NK-92 (cell line): ENCODE measurements around the gene SLC12A1.

Experiments
- DNase-seq: peaks from one replicate; lab custom pipeline; 2025; ENCODE audit not compliant: unreplicated experiment; lab: John Stamatoyannopoulos, UW

SLC12A1 gene

GRCh38 chr15:48205981-48206380 is at the start of gene SLC12A1:
TSS of gene SLC12A1 (plus strand) at chr15:48206302. CDS start at chr15:48207720, 1,418 bp downstream.
- no peak for DNase-seq

- DNase-seq: no peak
These were observed 37.5 kb upstream of the SLC12A1 start for GRCh38 chr15:48168616-48169015.

DNA sequence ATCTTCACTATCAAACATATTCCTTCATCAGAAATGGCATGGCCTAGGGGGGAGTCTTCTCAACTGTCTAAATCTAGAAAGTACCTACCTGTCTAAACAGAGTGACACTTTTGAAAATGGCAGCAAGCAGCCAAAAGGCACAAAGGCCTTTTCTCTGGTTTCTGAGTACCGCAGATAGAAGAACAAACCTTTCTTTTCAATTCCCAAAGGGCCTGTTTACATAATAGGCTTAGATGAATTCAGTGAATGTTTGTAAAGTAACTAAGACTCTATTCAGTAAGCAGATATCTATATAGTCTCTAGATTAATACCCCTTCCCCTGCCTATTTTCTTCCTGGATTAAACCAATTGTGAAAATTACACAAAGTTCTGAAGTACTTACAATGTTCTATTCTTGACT is 35.1 kb upstream of the SLC12A1 start:
- no peak for DNase-seq

DNA sequence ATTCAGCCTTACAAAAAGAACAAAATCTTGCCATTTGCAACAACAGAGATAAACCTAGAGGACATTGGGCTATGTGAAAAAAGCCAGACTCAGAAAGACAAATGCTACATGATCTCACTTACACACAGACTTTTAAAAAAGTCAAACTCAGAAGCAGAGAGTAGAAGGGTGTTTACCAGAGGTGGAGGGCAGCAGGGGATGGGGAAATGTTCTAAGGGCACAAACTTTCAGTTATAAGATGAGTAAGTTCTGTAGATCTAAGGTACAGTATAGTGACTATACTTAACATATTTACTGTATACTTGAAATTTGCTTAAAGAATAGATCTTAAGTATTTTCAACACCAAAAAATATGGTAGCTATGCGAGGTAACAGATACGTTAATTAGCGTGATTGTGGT is 31.0 kb upstream of the SLC12A1 start:
- no peak for DNase-seq

DNA sequence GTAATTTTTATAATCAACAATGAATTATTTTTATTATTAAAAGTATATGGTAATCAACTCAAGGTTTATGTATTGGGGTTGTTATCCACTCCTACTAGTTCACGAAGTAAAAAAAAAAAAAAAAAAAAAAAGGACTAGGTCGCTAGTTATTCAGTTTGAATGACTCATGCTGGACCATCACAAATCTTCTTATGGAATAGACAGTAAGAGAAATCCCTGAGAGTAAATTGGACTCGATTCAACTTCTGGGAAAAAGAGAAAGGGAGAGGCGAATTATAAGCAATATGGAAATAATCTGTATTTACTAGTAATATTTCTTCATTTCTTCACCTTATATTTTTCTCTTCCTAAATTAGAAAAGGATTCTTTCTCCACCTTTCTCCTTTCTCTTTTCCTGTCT is 30.0 kb upstream of the SLC12A1 start:
- no peak for DNase-seq

GRCh38 chr15:48176957-48177356 is 29.1 kb upstream of the SLC12A1 start:
- no peak for DNase-seq

GRCh38 chr15:48177383-48177765 is 28.7 kb upstream of the SLC12A1 start:
- no peak for DNase-seq

GRCh38 chr15:48177766-48178647 is 28.1 kb upstream of the SLC12A1 start, which contains the start of gene MYEF2:
TSS of gene MYEF2 (minus strand) at chr15:48178295. CDS start at chr15:48178237, 58 bp downstream.
- no peak for DNase-seq

DNA sequence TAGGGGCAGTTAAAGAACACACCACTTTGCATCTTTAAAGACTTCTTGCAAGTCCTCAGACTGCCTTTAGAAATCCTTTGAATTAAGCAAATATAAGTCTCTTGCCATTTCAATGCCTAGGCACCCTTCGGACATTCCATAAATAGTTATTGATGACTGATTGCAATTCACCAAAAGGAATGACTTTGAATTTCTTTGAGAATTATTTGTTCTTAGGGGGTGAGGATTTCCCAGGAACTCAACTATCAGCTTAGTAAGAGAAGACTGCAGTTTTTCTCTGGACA is 27.5 kb upstream of the SLC12A1 start:
- no peak for DNase-seq

GRCh38 chr15:48182749-48183148 is 23.4 kb upstream of the SLC12A1 start:
- no peak for DNase-seq

- DNase-seq: no peak
These were observed 20.6 kb upstream of the SLC12A1 start for GRCh38 chr15:48185529-48185928.

DNA sequence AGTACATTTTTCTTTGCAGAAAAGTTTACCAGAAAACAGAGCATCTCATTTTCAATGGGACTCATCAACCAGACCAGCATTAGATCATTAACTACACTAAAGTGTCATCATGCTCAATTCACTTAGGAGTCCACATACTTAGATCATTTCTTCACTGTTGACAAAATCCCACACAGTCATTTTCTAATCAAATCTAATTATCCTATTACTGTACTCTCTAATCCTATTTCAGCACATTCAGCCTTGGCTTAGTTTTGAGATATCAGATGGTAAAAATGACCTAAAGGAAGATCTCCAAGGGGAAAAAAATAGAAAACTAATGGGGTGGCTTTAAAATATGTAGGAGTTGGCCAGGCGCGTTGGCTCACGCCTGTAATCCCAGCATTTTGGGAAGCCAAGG is 19.8 kb upstream of the SLC12A1 start:
- no peak for DNase-seq

DNA sequence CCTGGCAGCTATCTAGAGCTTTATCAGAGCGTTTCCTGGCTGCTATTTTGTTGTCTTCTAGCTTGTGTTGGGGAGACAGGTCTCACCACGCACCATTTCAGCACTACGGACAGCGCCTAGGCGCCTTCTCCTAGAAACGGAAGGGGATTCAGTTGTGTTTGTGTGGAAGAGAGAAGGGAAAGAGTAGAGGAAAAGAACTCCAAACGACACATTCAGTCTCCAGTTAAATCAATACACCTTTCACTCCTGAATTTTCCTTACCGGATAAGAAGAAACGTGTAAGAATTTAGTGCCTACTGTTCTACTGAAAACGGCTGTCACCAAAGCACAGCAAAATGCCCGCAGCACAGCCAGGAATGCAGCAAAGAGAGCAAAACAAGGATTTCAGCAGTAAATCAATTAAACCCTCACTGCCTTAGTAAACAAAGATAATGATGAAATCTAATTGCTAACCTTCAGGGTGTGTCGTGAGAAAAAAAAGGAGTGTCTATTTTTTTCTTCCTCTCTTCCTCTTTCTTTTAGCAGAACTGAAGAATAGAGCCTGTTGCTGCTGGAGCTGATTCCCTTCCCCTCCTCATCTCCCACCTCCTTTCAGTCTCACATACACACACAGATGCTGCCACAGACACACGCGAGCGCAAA is 15.0 kb upstream of the SLC12A1 start:
- no peak for DNase-seq

GRCh38 chr15:48191574-48192225 is 14.4 kb upstream of the SLC12A1 start, which contains the start of gene CTXN2:
TSS of gene CTXN2 (plus strand) at chr15:48191665. CDS start at chr15:48201301, 9,636 bp downstream.
- no peak for DNase-seq

DNA sequence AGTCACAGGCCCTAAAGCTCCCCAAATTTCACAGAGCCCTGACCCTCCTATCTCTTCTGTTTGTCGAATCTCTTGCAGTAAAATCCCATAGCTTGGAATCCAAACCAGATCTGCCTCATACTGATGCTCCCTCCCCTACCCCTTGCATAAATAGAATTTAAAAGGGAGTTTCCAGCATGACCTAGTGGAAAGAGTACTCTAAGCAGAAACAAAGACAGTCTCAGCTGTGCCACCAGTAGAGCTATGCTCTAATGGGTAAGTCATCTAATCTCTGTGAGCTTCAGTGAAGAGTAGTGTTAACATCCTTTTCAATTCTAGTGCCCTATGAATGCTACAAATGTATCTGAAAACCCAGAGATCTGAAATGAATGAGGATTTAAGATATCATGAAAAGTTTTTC is 4.0 kb upstream of the SLC12A1 start:
- DNase-seq: no peak

GRCh38 chr15:48221261-48221660 is 15.2 kb downstream of the SLC12A1 start:
- no peak for DNase-seq

DNA sequence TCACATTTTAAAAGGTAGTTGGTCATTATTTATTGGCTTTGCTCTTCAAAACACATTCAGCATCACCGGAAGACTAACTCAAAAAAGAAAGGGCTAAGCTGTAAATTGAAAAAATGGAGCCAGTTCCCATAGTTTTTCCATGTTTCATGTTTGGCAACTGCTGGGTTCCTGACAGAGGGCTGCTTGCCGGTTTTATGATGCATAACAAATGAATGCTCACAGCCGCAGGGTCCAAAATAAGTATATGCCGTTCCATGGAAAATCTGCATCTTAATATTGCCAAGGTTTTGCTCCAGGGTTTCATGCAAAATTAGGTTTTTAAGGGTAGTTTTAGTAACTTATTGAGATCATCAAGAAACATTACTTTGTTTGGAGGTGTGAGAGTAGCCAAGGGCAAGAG is 15.8 kb downstream of the SLC12A1 start:
- DNase-seq: no peak

DNA sequence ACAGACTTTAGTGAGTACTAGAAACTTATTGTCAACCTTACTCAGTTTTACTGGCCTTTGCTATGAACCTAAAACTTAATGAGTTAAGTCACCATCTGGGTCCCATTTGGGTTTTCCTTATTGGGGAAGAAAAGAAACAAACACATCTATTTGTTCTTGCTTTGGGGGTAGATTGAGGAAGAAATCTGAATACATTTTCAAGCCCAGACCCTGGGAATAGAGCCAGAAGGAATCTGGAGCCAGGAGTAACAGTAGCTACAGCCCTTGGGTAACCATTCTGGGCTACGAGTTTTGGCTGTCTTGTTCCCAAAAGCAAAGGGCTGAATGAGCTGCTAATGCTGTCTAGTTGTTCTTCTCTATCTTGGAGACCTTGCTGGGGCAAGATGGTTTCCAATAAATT is 16.5 kb downstream of the SLC12A1 start:
- DNase-seq: no peak

DNA sequence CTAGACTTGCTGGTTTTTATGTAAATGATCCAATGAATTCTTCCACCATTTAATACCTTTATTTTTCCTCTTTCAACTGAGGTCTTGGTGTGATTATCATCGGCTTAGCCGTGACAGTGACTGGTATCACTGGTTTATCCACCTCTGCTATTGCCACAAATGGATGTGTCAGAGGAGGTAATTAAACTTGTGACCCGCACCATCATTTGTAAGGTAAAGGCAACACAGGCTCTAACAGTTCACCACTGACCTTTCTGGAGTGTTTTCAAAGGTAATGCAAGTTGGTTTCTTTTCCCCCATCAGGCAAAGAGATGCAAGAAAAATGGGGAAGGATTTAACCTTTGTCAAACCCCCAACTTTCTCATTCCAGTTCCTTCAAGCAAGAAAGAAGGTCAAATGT is 19.7 kb downstream of the SLC12A1 start:
- DNase-seq: no peak

- no peak for DNase-seq
These were observed 24.4 kb downstream of the SLC12A1 start for GRCh38 chr15:48230498-48230897.

GRCh38 chr15:48233246-48233645 is 27.1 kb downstream of the SLC12A1 start:
- no peak for DNase-seq

DNA sequence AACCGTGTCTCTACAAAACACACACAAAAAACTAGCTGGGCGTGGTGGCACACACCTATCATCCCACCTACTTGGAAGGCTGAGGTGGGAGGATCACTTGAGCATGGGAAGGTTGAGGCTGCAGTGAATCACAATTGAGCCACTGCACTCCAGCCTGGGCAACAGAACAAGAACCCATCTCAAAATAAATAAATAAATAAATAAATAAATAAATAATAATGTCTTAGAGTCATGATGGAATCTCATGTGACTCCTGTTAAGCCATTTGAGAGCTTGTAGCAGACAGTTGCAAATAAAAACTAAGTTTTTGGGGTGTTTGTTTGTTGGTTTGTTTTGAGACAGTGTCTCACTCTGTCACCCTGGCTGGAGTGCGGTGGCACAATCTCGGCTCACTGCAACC is 33.2 kb downstream of the SLC12A1 start:
- no peak for DNase-seq
